ENCODE measurements around the gene XIST. TPM values are rescaled to one million over a fixed set of nuclear protein-coding genes. Genes with fewer than 3 reads are reported as not detected.

XIST gene
- total RNA-seq, 4 donors from 2014 or later: 0.73 to 22.6 (median 20.0) TPM; not detected in 1

DNA sequence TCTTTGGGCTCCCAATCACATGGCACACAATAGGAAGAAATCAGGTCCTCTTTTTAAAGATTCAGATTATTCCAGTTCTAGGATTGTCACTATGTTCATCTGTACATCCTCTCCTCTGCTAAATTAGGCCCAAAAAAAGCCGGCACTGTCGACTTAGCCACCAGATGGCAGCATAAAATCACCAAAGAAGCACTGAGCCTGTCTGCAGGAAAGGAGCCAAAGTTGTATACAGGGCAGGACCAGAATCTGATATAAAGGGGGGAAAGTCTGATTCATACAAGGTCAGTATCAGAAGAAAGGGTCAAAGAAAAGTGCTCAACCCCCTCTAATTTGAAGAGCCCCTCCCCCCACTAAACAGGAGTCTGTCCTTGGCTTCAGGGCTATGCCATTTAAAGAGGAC is 3.0 kb upstream of the XIST start:
- no peak for TF ChIP-seq POLR2A (IDR thresholded peaks at IDR 0.05)
- TF ChIP-seq, protein P1, sequence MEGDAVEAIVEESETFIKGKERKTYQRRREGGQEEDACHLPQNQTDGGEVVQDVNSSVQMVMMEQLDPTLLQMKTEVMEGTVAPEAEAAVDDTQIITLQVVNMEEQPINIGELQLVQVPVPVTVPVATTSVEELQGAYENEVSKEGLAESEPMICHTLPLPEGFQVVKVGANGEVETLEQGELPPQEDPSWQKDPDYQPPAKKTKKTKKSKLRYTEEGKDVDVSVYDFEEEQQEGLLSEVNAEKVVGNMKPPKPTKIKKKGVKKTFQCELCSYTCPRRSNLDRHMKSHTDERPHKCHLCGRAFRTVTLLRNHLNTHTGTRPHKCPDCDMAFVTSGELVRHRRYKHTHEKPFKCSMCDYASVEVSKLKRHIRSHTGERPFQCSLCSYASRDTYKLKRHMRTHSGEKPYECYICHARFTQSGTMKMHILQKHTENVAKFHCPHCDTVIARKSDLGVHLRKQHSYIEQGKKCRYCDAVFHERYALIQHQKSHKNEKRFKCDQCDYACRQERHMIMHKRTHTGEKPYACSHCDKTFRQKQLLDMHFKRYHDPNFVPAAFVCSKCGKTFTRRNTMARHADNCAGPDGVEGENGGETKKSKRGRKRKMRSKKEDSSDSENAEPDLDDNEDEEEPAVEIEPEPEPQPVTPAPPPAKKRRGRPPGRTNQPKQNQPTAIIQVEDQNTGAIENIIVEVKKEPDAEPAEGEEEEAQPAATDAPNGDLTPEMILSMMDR (IDR thresholded peaks at IDR 0.05 in 4 of 5, conservative IDR thresholded peaks at IDR 0.05 in 1 of 5): peak; percentile 36 to 82 (median 76)
- Histone ChIP-seq H3K27me3 (no peaks in the 10 kb centered on the region), H3K4me3 (no peak overlapping the region), H3K4me1 (peaks cover 0 to 3% of the 10 kb centered on the region in 2 donors), H3K27ac (no peak overlapping the region), H3K36me3 (no peaks in the 10 kb centered on the region), H3K9me3 (no peaks in the 10 kb centered on the region)
- DNase-seq (peak; percentile 23 to 34), ATAC-seq (peak; percentile 65 to 73)
- intact Hi-C loops (cut with DNase I; ENCODE audit: low total_unique reads) (loop anchor here (1.0 to 2.0 kb wide), 3 partner anchors 89 to 277 kb away; no protein-coding TSS in a partner anchor), in situ Hi-C loops (cut with MboI; ENCODE audit: low sequenced_read_pairs in 4 of 4) (loop anchor here (5.0 to 25.0 kb wide), 10 partner anchors 99 to 682 kb away; no protein-coding TSS in a partner anchor)

DNA sequence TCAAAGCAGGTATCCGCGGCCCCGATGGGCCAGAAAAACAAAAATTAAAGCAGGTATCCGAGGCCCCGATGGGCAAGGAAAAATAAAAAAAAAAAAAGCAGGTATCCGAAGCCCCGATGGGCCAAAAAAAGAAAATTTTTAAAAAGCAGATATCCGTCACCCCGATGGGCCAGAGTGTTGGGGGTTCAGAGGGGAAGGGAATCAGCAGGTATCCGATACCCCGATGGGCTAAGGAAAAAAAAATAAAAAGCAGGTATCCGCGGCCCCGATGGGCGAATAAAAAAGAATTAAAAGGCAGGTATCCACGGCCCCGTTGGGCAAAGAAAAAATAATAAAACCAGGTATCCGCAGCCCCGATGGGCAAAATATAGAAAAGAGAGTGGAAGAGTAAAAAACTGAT is 492 bp downstream of the XIST start:
- Histone ChIP-seq H3K27ac (peak overlapping the region in 2 of 4 donors; percentile 92 to 94), H3K36me3 (no peaks in the 10 kb centered on the region), H3K27me3 (no peaks in the 10 kb centered on the region), H3K4me3 (peak overlapping the region in 2 of 4 donors; percentile 72 to 79), H3K9me3 (no peaks in the 10 kb centered on the region), H3K4me1 (peaks cover 0 to 19% of the 10 kb centered on the region in 2 donors)
- intact Hi-C loops (cut with DNase I; ENCODE audit: low total_unique reads): no loop called here
- in situ Hi-C loops (cut with MboI; ENCODE audit: low sequenced_read_pairs in 4 of 4): loop anchor here (10.0 to 25.0 kb wide), 6 partner anchors 103 to 685 kb away; no protein-coding TSS in a partner anchor
- TF ChIP-seq POLR2A (IDR thresholded peaks at IDR 0.05): no peak
- TF ChIP-seq, protein P1 (IDR thresholded peaks at IDR 0.05 in 4 of 5, conservative IDR thresholded peaks at IDR 0.05 in 1 of 5): no peak
- no peak for ATAC-seq
- DNase-seq: no peak

DNA sequence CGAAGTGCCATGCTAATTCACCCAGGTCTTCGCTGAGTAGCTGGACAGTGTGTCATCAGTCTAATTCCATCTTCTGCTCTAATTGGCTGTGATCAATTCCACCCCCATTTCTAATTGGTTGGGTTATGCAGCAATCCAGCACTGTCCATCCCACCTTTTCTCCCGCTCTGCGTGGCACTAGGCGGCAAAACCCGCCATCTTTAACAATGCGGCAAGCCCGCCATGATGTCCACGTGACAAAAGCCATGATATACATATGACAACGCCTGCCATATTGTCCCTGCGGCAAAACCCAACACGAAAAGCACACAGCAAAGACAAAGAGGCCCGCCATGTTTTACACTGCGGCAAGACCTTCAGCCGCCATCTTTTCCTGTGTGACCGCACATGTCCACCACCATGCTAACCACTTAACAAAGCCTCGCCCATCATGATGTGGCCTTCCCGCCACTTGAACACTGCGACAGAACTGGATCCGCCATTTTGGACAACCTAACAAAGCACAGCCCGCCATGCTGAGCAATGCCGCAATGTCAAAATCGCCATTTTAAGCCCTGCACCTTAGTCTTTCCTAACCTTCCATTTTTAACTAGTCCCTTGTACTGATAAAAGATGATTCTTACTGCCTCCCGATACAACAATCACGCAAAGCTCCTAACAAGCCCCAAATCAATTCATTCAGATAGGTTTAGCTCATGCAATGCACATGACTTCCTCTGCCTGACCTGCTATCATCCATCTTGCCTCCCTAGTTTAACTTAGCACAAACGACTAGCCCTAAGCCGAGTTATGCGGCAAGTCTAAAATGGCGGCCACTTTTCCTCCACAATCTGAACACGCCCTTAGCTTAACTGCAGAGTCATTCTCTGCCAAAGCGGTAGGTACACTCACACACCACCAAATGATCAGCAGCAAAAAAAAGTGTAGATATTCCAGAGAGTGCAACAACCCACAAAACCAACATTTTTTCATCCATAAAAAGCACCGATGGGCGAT is 1.2 kb downstream of the XIST start:
- in situ Hi-C loops (cut with MboI; ENCODE audit: low sequenced_read_pairs in 4 of 4): loop anchor here (10.0 to 25.0 kb wide), 6 partner anchors 103 to 686 kb away; no protein-coding TSS in a partner anchor
- TF ChIP-seq POLR2A (IDR thresholded peaks at IDR 0.05): peak in 1 of 2 donors; percentile 21
- TF ChIP-seq, protein P1 (IDR thresholded peaks at IDR 0.05 in 4 of 5, conservative IDR thresholded peaks at IDR 0.05 in 1 of 5): no peak
- Histone ChIP-seq H3K27ac (peak overlapping the region in 2 of 4 donors; percentile 92 to 94), H3K4me3 (peak overlapping the region in 2 of 4 donors; percentile 72 to 79), H3K9me3 (no peaks in the 10 kb centered on the region), H3K27me3 (no peaks in the 10 kb centered on the region), H3K4me1 (peaks cover 0 to 21% of the 10 kb centered on the region in 2 donors), H3K36me3 (no peaks in the 10 kb centered on the region)
- ATAC-seq (no peak), DNase-seq (no peak)
- intact Hi-C loops (cut with DNase I; ENCODE audit: low total_unique reads): no loop called here

DNA sequence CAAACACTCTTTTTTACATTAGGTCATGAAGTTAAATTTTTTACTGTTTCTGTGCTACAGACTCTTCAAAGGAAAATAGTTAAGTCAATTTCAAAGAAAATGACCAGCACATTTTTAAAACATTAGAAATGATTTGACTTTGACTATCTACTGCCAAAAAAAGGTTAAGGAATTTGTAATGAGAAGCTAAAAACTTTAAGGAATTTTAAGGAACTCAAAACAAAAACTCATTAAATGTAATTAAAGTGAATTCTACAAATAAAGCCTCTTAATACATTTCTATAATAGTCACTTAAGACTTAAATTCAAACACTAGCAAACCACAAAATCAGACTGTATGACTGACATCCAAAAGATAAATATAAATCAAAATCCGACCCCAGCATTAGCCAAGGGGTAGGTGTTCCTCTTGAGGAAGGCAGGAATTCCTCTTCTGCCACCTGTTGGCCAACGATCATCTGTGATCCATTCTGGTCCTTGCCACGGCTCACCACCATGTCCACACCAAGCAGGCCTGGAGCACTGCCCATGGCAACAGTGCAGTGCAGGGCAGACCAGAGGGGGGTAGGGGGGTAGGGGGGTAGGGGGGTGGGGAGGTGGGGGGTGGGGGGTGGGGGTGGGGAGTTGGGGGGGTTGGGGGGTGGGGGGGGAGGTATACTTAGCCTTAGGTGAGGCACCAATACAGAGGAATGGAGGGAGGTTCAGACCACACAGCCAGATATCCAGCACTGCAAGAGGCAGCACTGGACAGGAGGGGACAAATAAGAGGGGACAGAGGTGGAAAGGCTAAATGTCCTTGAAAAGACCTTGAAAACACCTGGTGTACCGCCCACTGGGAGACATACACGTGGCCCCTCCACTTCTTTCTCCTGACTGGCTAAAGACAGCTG is 2.1 kb downstream of the XIST start:
- H3K36me3 ChIP-seq: no peaks in the 10 kb centered on the region
- no peaks in the 10 kb centered on the region for H3K27me3 ChIP-seq
- DNase-seq (no peak), ATAC-seq (no peak)
- H3K4me3 ChIP-seq: peak overlapping the region in 2 of 4 donors; percentile 45 to 79
- peaks cover 0 to 26% of the 10 kb centered on the region in 2 donors for H3K4me1 ChIP-seq
- H3K9me3 ChIP-seq: no peaks in the 10 kb centered on the region
- in situ Hi-C loops (cut with MboI; ENCODE audit: low sequenced_read_pairs in 4 of 4): loop anchor here (10.0 to 25.0 kb wide), 6 partner anchors 104 to 687 kb away; no protein-coding TSS in a partner anchor
- peak overlapping the region in 2 of 4 donors; percentile 78 to 94 for H3K27ac ChIP-seq
- TF ChIP-seq, protein P1 (IDR thresholded peaks at IDR 0.05 in 4 of 5, conservative IDR thresholded peaks at IDR 0.05 in 1 of 5): no peak
- no peak for TF ChIP-seq POLR2A (IDR thresholded peaks at IDR 0.05)
- intact Hi-C loops (cut with DNase I; ENCODE audit: low total_unique reads): no loop called here

All from gastrocnemius medialis (tissue), 4 donors.